GM21381 (cell line): ENCODE measurements around the gene HSPA1L.
A peak's percentile ranks its signal among the peaks of the same experiment; 100 is the strongest.
"Not testable (repeated sequence)": the region's sequence is repeated elsewhere in the genome, so short reads cannot be mapped to it uniquely, and the experiment has no call there.

Experiments used
- ATAC-seq: cut with Tn5 transposase; IDR thresholded peaks from one replicate; pipeline ENCODE4 v1.9.1; 2021; ENCODE audit warnings: mild to moderate bottlenecking, moderate library complexity; ENCODE audit not compliant: unreplicated experiment

The HSPA1L gene

DNA sequence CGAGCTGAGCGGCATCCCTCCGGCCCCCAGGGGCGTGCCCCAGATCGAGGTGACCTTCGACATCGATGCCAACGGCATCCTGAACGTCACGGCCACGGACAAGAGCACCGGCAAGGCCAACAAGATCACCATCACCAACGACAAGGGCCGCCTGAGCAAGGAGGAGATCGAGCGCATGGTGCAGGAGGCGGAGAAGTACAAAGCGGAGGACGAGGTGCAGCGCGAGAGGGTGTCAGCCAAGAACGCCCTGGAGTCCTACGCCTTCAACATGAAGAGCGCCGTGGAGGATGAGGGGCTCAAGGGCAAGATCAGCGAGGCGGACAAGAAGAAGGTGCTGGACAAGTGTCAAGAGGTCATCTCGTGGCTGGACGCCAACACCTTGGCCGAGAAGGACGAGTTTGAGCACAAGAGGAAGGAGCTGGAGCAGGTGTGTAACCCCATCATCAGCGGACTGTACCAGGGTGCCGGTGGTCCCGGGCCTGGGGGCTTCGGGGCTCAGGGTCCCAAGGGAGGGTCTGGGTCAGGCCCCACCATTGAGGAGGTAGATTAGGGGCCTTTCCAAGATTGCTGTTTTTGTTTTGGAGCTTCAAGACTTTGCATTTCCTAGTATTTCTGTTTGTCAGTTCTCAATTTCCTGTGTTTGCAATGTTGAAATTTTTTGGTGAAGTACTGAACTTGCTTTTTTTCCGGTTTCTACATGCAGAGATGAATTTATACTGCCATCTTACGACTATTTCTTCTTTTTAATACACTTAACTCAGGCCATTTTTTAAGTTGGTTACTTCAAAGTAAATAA lies 2.2 kb upstream of the HSPA1L start:
- not testable (repeated sequence) for ATAC-seq

DNA sequence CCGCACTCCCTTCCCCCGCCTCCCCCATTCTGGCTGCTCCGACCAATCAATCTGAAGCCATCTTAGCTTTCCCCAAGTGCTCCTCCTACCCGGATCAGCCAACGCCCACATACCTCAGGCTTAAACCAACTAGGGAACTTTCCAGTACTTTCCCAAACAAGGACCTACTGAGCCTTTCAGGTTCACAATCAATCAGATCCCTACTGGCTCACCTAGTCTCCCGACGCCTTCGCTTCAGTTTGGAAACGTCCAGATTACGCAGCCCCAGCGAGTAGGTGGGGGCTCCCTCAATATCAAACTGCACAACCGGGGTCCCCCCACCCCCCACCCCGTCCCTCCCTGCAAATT lies 432 bp downstream of the HSPA1L start:
- ATAC-seq, result no peak

DNA sequence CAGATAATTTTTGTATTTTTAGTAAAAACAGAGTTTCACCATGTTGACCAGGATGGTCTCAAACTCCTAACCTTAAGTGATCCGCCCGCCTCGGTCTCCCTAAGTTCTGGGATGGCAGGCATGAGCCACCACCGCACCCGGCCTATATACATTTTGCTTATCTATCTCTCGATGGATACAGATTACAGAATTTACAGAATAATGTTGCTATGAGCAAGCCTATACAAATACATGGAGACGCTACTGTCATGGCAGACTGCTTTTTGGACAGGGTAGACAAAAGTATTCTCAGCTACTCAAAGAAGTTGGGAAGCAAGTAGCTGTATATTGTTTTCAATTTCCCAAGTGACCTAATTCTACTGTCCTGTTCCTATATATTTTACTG lies 1.6 kb downstream of the HSPA1L start:
- ATAC-seq, result no peak

DNA sequence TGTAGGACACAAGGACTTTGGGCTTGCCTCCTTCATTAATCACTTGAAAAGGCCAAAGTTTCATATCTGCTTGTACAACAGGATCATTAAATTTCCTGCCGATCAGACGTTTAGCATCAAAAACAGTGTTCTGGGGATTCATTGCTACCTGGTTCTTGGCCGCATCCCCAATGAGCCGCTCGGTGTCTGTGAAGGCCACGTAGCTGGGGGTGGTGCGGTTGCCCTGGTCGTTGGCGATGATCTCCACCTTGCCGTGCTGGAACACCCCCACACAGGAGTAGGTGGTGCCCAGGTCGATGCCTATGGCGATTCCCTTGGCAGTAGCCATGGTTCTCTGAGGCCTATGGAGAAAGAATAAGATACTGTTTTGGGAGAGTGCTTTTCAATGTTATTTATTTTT lies 3.4 kb downstream of the HSPA1L start:
- no peak for ATAC-seq

DNA sequence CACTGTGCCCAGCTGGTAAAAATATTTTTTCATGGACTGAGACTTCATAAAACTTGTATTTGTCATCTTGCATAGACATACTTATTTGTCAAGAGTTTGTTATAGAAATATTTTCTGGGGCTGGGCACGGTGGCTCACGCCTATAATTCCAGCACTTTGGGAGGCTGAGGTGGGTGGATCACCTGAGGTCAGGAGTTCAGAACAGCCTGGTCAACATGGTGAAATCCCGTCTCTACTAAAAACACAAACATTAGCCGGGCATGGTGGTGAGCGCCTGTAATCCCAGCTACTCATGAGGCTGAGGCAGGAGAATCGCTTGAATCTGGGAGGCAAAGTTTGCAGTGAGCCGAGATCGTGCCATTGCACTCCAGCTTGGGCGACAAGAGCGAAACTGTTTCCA lies 6.5 kb downstream of the HSPA1L start:
- ATAC-seq, result not testable (repeated sequence)

DNA sequence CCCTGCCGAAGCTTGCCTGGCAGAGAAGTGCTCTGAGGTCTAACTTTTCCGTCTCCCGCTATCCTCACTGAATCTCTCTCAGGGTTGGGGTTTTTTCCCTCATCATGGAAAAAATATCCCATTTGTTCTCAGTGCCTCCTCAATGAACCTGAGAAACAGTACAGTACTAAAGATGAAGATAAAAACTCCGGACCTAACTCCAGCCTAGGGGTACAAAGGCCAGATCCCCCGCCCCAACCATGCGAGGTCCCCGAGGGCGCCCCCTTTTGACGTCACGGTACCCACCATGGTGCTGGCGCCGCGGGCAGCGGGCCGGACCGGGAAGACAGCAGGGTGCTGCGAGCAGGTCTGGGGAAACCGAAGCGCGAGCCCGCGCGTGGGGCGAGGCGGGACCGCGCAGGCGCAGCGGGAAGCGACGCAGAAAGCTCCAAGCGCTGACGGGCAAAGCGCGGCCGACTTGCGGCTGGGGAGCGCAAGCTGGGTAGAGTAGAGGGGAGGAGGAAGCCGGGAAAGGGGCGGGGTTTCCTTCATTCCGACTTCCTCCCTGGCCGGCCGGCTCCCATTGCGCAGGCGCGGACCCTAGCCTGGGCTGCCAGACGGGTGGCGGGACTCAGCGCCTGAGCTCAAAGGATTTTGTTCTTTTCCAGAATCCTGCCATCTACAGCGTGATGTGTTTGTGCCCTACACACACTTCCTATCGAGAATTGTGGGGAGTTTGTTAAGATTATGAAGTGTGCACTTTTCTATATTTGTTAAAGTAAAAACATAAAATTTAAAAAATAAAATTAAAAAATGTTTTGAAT lies 8.4 kb downstream of the HSPA1L start, which contains the start of gene LSM2:
Gene LSM2 (minus strand): TSS at position 497 of the 803 bp plus-strand sequence. CDS start 209 bp downstream, at position 288.
- ATAC-seq, result peak; percentile 82

DNA sequence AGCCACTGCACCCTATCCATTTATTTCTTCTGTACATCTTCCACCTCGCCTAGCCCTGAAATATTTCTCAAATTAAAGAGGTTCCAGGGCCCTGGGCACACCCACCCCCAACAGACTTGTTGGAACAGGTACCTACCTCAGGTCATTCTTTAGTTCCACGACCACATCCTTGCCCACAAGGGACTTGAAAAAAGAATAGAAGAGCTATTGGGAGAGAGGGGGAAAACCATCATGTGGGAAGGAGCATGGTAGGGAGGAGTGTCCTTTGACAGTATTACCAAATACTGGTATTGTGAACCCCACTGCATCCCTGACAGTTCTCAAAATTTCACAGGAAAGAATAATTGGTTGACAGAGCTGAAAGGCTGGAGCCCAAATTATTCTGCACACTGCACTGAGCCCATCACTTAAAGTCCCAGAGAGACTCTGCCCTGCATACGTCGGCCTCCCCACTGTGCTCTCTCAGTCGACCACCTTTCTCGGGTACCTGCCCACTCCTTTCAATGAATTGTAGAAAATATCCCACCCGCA lies 9.1 kb downstream of the HSPA1L start:
- no peak for ATAC-seq

DNA sequence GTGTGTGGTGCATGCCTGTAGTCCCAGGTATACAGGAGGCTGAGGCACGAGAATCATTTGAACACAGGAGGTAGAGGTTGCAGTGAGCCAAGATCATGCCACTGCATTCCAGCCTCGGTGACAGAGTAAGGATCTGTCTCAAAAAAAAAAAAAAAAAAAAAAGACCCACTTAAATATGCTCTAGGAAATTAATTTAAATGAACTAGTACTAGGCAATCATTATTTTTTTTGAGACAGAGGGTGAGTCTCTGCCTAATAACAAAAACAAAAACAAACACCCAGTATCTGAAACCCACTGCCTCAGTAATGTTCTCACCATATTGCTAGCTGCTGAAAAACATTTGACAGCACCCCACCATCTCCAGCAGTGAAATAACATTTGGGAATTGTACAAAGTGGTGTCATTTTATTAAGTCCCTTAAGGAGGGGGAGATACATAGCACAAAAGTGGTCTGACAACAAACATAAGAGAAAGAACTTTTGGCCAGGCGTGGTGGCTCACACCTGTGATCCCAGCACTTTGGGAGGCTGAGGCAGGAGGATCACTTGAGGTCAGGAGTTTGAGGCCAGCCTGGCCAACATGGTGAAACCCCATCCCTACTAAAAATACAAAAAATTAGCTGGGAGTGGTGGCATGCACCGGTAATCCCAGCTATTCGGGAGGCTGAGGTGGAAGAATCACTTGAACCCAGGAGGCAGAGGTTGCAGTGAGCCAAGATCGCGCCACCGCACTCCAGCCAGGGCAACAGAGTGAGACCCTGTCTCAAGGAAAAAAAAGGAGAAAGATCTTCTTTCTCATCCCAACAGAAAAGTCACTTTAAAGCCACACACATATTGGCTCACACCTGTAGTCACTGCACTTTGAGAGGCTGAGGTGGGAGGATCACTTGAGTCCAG lies 13.8 kb downstream of the HSPA1L start:
- not testable (repeated sequence) for ATAC-seq

DNA sequence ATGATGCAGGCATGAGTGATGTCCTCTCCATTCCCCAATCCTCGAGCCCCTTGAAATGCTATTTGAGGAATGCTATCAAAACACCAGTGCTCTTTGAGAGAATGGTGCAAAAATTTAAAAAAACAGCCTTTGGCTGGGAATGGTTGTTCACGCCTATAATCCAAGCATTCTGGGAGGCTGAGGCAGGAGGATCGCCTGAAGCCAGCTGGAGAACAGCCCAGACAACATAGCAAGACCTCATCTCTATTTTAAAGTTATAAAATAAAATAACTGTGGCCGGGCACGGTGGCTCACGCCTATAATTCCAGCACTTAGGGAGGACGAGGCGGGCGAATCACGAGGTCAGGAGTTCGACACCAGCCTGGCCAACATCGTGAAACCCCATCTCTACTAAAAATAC lies 15.3 kb downstream of the HSPA1L start:
- ATAC-seq, result no peak

DNA sequence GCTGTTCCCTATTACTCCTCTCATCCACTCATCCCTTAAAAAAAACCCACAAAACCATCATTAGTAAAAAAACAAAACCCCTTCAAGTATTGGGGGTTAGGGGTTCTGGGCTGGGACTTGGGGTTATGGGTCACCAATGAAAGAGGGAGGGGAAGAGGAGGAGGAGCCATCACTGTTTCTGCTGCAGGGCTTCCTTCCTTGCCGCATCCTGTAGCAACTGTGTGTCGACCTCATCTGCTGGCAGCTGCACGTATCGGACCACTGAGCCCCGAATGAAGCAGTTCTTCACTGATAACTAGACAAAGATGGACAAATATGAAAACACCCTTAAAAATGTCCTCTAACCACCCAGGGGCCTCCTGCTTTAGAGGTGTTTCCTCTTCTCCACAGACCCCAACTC lies 17.5 kb downstream of the HSPA1L start:
- no peak for ATAC-seq

DNA sequence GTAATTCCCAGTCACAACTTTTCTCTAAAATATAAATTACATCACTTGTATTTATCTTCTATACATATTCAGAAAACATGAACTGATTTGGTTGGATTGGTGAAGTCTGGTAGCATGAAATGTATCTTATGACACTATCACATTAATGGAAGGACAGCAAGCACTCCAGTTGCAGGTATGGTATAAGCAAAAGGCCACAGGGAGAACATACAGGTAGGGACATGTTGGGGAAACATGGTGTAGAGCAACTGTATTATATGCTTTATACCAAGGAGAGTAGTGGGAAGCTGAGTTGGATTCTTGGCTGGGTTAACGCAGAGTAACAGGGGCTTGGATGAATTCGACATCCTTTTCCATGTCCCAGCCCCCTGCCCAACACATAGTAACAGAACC lies 18.1 kb downstream of the HSPA1L start:
- ATAC-seq, result no peak

DNA sequence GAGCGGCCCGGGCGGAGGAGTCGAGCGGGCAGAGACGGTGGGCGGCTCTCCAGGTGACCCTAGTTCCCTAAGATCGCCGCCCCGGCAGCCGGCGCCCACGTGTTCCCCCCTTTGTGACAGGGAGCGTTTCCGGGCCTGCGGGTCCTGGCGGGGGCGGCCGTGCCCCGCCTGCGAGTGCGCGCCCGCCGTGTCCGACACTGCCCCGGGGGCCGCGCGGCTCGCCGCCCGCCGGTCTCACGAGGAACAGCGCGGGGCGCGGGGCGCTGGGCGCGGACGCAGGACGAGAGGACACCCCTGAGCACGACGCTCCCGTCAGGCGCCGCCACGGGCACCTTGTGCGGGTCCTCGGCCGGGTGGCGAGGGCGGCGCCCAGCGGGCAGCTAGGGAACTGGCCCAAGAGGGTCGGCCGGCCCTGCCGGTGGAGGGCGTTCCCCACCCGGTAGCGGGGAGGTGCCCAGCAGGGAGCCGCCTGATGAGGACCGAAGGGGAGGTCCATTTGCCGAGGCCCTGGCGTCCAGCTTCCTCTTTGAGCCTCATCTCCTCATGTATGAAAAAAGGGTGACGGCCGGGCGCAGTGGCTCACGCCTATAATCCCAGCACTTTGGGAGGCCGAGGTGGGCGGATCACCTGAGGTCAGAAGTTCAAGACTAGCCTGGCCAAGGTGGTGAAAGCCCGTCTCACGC lies 19.3 kb downstream of the HSPA1L start, which contains the start of gene VARS1:
Gene VARS1 (minus strand): TSS at position 137 of the 683 bp plus-strand sequence. CDS start 535 bp downstream, outside the sequence.
- peak; percentile 80 for ATAC-seq

DNA sequence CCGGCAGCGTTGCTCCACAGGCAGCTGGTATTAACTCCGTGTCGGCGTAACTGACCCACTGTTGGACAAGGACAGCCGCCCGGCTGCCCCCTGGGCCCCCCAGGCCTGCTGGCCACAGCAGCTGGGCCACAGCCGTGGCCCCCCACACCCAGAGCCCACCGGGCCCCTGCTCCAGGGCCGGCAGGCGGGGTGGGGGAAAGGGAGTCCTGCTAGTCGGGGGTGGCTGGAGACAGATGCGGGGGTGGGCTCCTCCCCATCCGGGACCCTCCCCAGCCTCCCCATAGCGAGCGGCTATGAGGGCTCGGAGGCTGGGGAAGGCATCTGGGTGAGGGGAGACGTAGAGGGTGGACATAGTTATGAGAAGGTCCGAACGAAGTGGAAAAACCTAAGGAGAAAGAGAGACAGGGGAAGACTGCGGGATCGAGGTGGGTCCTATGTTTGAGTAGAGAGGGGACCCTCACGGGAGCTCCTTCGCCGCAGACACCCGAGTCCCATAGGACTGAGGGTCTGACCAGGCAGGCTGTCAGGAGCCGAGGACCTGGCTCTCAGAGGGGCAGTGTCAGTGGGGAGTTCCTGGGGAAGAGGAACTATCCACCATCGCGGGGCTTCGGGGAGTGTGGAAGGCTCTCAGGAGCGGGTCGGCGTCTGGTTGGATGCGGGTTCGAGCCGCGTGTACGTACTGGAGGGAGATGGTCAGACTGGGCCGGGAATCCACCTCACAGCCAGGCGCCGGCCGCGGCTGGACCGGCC lies 20.0 kb downstream of the HSPA1L start:
- ATAC-seq, result peak; percentile 10

DNA sequence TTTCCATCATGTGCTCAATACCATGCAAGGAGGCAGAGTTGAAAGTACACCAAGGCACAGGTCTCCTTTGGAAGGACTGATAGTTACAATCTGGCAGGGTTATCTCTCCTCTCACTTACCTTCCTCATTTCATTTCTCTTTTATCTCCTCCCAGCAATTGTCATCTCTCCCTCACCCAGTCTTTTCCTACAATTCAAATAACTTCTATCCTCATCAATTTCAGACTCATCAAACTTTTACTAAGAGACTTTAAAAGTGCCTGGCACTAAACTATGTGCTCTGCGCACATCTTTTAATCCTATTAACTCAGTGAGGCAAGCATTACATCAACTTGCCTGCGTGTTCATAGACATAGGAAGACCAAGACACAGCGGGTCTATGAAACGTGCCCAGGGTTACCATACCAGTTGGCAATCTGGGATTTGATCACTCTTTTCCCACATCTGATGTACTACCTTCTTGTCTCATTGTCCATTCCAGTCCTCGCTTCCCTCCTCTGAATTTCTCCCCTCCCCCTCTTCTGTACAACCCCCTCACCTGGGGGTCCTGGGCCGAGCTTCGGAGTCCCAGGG lies 20.7 kb downstream of the HSPA1L start:
- no peak for ATAC-seq

DNA sequence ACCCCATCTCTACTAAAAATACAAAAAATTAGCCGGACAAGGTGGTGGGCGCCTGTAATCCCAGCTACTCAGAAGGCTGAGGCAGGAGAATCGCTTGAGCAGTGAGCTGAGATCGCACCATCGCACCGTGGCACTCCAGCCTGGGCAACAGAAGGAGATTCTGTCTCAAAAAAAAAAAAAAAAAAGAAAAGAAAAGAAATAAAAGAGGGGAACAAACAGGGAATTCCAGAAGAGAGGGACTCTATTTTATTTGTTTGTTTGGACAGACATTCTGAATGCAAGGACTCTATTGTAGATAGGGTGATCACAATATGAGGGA lies 21.2 kb downstream of the HSPA1L start:
- not testable (repeated sequence) for ATAC-seq

DNA sequence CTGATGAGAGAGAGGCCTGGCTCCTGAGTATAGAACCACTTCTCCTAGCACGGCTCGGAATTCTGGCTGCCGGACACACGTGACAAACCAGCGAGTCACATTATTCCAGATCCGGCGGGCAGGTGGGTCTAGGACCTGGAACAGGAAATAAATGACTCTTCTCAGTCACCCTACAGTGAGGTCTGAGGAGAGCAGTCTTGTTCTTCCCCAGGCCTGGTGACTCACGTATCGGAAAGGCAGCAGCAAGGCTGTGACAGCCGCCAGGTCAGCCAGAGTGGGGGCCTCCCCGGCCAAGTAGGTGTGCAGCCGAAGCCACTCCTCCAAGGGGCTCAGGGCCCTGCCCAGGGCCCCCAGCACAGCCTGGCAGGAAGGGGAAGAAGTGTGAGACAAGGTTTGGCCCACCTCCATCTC lies 22.3 kb downstream of the HSPA1L start:
- ATAC-seq, result no peak

DNA sequence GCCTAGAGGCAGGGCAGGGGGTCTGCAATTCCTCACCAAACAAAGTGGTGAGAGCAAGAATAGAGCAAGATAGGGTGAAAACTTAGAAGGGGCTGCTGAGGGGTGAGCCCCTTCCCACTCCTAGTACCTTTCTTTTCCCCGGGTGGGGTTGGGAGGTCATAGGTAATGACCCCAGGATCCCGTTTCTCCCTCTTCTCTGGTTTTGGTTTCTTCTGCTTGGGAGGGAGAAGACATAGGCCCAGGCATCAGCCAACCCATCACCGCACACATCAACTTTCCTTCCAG lies 23.1 kb downstream of the HSPA1L start:
- ATAC-seq, result no peak

DNA sequence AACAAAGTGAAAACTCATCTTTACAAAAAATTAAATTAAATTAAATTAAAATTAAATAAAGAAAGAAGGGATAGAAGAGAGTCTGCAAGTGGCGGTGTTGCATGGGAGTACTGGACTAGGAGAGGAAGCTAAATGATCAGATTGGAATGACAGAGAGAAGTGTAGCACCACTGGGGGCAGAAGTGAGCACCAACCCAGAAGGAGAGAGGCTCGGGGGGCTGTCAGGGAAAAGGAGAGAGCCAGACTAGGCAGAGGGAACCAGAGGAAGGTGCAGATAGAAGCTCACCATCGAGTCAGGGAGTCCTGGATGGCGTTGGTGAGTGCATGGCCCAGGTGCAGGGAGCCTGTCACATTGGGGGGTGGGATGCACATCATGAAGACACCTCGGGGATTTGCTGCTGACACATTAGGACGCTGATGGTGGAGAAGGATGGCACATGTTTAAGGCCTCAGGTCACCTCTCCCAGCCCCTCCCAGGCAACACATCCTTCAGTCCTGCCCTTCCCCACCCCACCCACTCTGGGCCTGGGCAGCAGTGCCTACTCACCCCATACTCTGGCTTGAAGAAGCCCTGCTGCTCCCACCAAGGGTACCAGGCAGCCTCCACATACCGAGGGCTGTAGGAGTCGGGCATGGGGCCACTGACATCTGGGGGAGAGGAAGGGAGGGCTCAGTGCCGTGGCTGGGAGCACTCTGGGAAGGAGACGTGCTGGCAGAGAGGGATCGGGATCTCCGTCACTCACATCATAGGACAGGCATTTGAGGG lies 23.6 kb downstream of the HSPA1L start:
- no peak for ATAC-seq

DNA sequence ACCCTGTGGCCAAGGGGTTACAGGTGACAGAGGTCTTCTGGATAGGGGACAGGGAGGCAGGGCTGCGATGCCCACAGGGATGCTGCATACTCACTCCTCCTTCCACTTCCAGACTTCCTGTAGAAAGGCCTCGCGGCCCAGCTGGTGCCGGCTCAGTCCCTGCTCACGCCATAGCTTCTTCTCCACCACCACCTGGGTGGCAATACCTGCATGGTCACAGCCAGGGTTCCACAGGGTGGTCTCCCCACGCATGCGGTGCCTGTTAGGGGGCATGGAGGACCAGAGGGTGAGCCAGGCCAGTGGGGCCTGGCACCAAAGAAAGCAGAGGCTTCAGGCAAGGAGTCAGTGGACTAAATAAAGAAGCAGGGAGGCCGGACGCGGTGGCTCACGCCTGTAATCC lies 29.6 kb downstream of the HSPA1L start:
- no peak for ATAC-seq
